Raji (cell line): ENCODE measurements around the gene GPD1.

ENCODE experiments used
- POLR2A ChIP-seq: IDR thresholded peaks from 2 replicates; pipeline ENCODE4 v1.6.1; 2011; ENCODE audit warnings: low read depth, low read length, control low read depth; ENCODE audit not compliant: insufficient read depth

The GPD1 gene

DNA sequence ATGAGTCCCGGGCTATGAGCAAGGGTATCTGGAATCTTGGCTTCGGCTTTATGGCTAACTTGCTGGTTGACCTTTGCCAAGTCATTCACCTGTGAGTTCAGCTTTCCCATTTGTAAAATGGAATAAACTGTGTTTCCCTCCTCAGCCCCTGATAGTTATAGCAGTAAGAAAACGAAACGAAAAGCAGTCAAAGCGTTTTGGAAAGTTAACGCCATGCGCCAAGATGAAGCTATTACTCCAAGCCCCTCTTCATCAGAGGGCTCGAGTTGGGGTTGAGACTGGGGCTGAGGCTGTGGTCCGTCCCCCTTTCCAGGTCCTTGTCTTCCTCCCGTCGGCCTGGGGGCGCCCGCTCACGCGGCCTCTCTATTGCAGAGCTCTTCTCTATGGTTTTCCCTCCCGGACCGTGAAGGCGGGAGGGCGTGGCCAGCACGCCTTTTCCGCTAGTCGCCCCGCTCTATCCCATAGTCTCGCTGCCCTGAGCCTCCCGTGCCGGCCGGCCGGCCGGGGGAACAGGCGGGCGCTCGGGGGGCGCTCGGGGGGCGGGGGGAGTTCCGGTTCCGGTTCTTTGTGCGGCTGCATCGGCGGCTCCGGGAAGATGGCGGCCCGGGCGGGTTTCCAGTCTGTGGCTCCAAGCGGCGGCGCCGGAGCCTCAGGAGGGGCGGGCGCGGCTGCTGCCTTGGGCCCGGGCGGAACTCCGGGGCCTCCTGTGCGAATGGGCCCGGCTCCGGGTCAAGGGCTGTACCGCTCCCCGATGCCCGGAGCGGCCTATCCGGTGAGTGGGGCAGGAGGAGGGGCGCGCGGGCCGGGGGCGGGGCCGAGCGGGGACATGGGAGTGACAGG, 18.8 kb upstream of the GPD1 start, which contains the start of gene SMARCD1:
Gene SMARCD1 (plus strand): TSS at position 568 of the 840 bp plus-strand sequence. CDS start 28 bp downstream, at position 596.
- peak; percentile 65 for TF ChIP-seq POLR2A

DNA sequence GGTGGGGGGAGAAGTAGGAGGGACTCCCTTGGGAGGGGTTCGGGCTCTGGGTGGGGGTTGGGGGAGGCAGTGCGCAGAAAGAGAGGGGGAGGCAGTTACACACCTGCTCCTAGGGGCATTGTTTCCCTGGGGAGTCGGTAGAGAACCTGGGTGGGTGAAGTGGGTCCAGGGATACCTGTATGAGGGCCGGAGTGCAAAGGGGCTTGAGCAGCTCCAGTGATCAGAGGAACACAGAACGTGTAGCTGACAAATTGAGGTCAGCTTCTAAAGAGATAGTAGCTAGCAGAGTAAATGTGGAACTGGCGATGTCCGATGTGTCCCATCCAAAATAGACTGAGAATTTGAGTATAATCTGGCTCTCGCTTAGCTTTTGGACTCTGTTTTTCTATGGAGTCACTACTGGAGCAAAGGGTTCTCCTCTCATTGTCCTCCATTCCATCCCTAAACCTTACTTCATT, 18.2 kb upstream of the GPD1 start:
- TF ChIP-seq POLR2A: no peak

DNA sequence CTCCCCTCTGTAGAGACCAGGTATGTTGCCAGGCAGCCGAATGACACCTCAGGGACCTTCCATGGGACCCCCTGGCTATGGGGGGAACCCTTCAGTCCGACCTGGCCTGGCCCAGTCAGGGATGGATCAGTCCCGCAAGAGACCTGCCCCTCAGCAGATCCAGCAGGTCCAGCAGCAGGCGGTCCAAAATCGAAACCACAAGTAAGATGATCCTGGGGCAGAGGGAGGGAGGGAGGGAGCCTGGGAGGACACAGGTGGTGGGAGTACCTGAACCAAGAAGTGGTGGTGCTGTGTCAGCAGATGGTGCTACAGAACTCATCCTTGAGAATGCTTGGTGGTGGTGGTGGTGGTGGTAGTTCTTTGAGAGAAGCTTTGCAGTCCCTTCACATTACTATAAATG, 17.7 kb upstream of the GPD1 start:
- TF ChIP-seq POLR2A: no peak

- TF ChIP-seq POLR2A: no peak
Observed at GRCh38 chr12:50087151-50087550, 16.7 kb upstream of the GPD1 start.

- no peak for TF ChIP-seq POLR2A
Observed at GRCh38 chr12:50087995-50088394, 15.8 kb upstream of the GPD1 start.

DNA sequence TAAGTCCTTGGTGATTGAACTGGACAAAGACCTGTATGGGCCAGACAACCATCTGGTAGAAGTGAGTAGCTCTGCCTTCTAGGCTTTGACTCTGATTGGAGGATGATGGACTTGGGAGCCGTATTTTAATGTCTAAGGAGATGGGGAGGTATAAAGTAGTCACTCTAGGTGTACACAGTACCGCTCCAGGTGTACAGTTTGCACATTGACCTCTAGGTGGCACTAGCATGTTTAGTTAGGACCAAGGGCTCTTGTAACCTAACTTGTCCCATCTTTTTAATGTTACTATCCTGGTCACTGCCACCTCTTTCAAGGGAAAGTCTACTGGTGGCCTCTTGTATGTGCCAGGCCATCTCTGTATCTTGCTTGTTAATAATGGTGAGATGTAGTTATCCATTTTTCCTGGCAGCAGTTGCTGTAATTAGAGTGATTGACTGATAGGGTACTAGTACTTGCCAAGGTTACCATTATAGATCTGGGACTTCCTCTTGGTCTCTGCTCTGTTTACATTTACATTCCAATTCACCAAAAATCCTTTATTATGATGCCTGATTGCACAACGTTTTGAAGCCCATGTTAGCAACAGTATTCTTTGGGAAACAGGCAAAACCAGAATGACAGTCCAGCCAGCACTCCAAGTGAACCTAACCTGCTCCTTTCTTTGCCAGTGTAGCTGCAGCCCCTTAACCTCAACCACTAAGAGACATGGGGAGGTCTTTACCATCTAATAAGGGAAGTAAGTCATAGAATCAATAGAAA, 15.1 kb upstream of the GPD1 start:
- no peak for TF ChIP-seq POLR2A

DNA sequence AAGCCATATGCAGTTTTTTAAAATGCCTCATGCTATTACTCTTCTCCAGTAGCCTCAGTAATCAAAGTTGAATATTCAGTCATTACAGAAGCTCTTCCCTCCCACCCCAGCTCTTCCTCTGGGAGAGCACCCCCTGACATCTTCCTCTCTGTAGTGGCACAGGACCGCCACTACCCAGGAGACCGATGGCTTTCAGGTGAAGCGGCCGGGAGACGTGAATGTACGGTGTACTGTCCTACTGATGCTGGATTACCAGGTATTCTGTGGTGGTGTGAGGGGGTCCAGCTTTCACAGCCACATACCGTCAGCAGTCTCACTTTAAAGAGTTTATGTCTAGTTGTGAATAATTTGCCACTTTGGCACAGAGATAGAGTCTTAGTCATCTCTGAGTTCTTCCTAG, 14.1 kb upstream of the GPD1 start:
- TF ChIP-seq POLR2A: no peak

DNA sequence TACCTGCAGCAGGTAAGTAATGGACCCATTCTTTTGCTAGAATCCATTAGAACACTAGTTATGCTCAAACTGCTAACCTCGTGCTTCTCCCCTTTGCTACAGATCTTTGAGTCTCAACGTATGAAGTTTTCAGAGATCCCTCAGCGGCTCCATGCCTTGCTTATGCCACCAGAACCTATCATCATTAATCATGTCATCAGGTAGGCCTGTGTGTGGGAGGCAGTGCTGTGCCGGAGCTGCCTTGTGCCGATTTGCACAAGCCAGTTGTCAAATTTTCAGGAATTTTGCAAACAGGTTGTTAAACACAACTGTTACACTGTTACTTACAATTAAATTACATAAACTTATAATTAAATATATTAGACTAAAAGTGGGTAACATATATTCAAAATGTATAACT, 13.4 kb upstream of the GPD1 start:
- no peak for TF ChIP-seq POLR2A

DNA sequence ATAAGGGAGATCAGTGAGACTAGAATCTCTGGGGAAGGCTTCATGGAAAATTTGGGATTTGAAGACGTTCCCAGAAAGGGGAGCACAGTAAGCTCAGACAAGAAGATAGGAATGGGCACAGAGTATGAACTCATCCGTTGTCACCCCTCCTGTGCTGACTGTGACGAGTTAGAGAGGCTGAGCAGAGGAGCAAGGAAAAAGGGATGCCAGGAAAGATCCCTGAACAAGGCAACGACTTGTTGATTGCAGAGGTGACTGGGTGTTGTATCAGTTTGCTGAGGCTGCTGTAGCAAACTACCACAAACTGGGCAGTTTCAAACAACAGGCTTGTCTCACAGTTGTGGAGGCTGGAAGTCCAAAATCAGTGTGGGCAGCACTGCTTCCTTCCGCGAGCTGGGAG, 5.9 kb upstream of the GPD1 start:
- no peak for TF ChIP-seq POLR2A

DNA sequence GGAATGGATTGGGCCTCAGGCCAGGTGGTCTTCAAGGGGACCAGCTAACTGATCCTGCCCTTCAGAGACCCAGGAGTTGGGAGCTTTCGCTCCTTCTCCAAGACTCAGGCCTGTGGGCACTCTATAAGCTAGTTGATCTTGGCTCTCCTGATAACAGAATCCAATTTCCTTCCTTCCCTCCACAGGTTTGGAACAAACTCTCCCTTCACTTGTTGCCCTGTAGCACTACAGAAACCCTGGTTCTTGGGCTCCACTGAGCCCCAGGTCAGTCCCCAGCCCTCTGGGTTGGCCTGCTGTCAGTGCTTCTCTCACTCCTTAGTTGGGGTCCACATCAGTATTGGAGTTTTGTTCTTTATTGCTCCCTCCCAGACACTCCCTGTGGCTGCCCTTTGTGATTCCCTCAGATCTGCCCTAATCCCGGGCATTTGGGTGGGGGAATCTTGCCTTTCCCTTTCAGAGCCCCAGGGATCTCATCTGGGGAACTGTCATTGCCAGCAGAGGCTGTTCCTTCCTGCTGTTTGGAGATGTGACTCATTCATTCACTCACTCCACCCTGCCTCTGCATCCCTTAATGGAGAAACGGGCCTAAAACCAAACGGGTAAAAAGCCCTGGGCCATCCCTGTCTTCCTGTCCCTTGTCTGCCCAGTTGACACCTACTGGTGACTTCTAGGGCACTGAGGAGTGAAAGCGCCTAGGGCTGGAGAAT, 4.4 kb upstream of the GPD1 start:
- TF ChIP-seq POLR2A: no peak

- TF ChIP-seq POLR2A: no peak
Observed at GRCh38 chr12:50100561-50100960, 3.2 kb upstream of the GPD1 start.

DNA sequence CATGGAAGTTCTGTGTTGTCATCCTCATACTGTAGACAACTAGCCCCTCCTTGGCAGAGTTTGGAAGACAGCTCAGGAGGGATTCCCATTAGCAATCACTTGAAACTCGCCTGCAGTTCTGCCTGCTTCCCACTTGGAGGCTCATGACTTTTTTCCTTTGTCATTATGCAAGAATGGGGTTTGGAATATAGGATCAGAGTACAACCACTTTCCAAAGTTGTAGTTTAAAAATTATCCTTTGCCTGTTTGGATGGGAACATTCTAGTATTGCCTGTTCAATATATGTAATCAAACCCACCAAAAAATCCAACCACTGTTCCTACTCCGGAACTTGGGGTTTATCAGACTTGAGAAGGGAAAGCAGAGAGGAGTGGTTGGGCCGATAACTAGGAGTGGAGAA, 2.1 kb upstream of the GPD1 start:
- no peak for TF ChIP-seq POLR2A

- no peak for TF ChIP-seq POLR2A
Observed at GRCh38 chr12:50102131-50102531, 1.7 kb upstream of the GPD1 start.

DNA sequence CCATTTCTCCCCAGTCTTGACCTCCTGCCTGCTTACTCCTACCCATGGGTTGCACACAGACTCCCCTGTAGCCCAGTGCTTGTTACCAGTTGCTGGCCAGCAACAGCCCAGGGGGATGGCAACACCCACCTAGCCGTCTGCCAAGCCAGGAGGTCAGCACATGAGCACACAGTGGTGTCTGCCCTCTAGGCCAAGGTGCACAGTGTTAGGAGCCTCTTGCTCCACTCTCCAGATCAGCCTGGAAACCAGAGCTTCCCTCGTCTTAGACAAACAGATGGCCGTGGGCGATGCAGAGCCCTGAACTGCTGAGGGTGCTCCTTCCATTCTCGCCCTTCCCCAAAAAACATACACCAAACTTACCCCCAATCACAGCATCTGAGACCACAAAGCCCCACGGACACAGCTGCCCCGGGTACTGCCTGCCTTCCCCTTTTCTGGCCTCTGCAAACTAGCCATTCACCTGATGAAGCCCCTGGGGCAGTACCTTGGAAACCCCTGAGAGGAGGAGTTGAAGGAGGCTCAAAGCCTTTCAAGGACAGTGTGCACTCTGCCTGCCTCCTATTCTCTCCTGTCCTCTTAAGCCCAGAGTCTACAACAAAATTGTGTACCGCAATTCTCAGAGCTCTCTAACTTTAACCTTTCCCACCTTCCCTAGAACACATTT, 1.0 kb upstream of the GPD1 start:
- TF ChIP-seq POLR2A: no peak

GRCh38 chr12:50103351-50103750, 457 bp upstream of the GPD1 start:
- TF ChIP-seq POLR2A: no peak
